Medulla oblongata (tissue), 1 donor: ENCODE measurements around the gene DIO1.
A peak's percentile ranks its signal among the peaks of the same experiment; 100 is the strongest.
"Not testable (repeated sequence)": the region's sequence is repeated elsewhere in the genome, so short reads cannot be mapped to it uniquely, and the experiment has no call there.

Experiments
- DNase-seq: peaks from one replicate; pipeline ENCODE4 v3.0.0-alpha.2; 2015; ENCODE audit errors: extremely low spot score

DIO1 gene

GRCh38 chr1:53893999-53894636 is at the start of gene DIO1:
DIO1 (plus strand) TSS chr1:53894187; CDS start chr1:53894211, 24 bp downstream.
- DNase-seq, result no peak

- DNase-seq, result no peak
Observed at GRCh38 chr1:53847980-53848379, 46.0 kb upstream of the DIO1 start.

- no peak for DNase-seq
Observed at GRCh38 chr1:53850082-53850673, 43.8 kb upstream of the DIO1 start.

GRCh38 chr1:53851571-53852285 is 42.3 kb upstream of the DIO1 start:
- no peak for DNase-seq

- peak; percentile 71 for DNase-seq
Observed at GRCh38 chr1:53860967-53861411, 33.0 kb upstream of the DIO1 start.

GRCh38 chr1:53862507-53862906 is 31.5 kb upstream of the DIO1 start:
- no peak for DNase-seq

GRCh38 chr1:53868565-53868964 is 25.4 kb upstream of the DIO1 start:
- no peak for DNase-seq

- DNase-seq, result peak; percentile 72
Observed at GRCh38 chr1:53869454-53870117, 24.4 kb upstream of the DIO1 start.

GRCh38 chr1:53871221-53871620 is 22.8 kb upstream of the DIO1 start:
- no peak for DNase-seq

- DNase-seq, result no peak
Observed at GRCh38 chr1:53871773-53872484, 22.1 kb upstream of the DIO1 start.

GRCh38 chr1:53875150-53875549 is 18.8 kb upstream of the DIO1 start:
- DNase-seq, result not testable (repeated sequence)

- DNase-seq, result peak; percentile 52
Observed at GRCh38 chr1:53878492-53879105, 15.4 kb upstream of the DIO1 start.

- not testable (repeated sequence) for DNase-seq
Observed at GRCh38 chr1:53881853-53882252, 12.1 kb upstream of the DIO1 start.

- not testable (repeated sequence) for DNase-seq
Observed at GRCh38 chr1:53883600-53883999, 10.4 kb upstream of the DIO1 start.

GRCh38 chr1:53888681-53889080 is 5.3 kb upstream of the DIO1 start:
- no peak for DNase-seq

- peak; percentile 96 for DNase-seq
Observed at GRCh38 chr1:53889304-53890298, 4.4 kb upstream of the DIO1 start, which contains the start of gene YIPF1. YIPF1 (minus strand) TSS chr1:53889797; CDS start chr1:53888937, 860 bp downstream.

- peak; percentile 19 for DNase-seq
Observed at GRCh38 chr1:53890522-53890941, 3.5 kb upstream of the DIO1 start.

GRCh38 chr1:53891018-53891417 is 3.0 kb upstream of the DIO1 start:
- no peak for DNase-seq

- DNase-seq, result no peak
Observed at GRCh38 chr1:53891678-53892077, 2.3 kb upstream of the DIO1 start.

- peak; percentile 92 for DNase-seq
Observed at GRCh38 chr1:53892911-53893310, 1.1 kb upstream of the DIO1 start.
